ENCODE data around the gene KMT2B. TPM values are rescaled to one million over a fixed set of nuclear protein-coding genes. Genes with fewer than 3 reads are reported as not detected.

Gene KMT2B
- total RNA-seq, 1 experiment from 2014 or later = 66.6 TPM

- CTCF ChIA-PET = interaction anchor here (1.1 to 2.8 kb wide), 21 partner anchors 10 to 192 kb away, joined by 3 to 28 read pairs (median 8); partner anchors contain the start of genes APLP1, ARHGAP33, KIRREL2 and LIN37
- H3K27me3 Mint-ChIP-seq (ENCODE audit: low read depth) = no peaks in the 10 kb centered on the region
- H3K4me3 Mint-ChIP-seq = peak overlapping the region; percentile 65
- POLR2A ChIA-PET = interaction anchor here (0.8 to 1.6 kb wide), 2 partner anchors 45 to 46 kb away, joined by 3 to 10 read pairs; no protein-coding TSS in a partner anchor
- TF ChIP-seq ZNF138 (CRISPR knock-in tag; conservative IDR thresholded peaks at IDR 0.05) (no peak), ARID4B (CRISPR knock-in tag; IDR thresholded peaks at IDR 0.05; ENCODE audit: borderline replicate concordance) (no peak), ERG (CRISPR knock-in tag; IDR thresholded peaks at IDR 0.05) (no peak), AFF4 (CRISPR knock-in tag; IDR thresholded peaks at IDR 0.05; ENCODE audit: borderline replicate concordance) (no peak), USF1 (CRISPR knock-in tag; IDR thresholded peaks at IDR 0.05) (no peak), EMX1 (CRISPR knock-in tag; IDR thresholded peaks at IDR 0.05) (no peak), ATF6 (CRISPR knock-in tag; IDR thresholded peaks at IDR 0.05) (no peak), STAT6 (CRISPR knock-in tag; conservative IDR thresholded peaks at IDR 0.05; ENCODE audit: low read depth) (no peak), JAZF1 (CRISPR knock-in tag; IDR thresholded peaks at IDR 0.05) (no peak), PRRX2 (CRISPR knock-in tag; IDR thresholded peaks at IDR 0.05) (no peak), MXD4 (CRISPR knock-in tag; IDR thresholded peaks at IDR 0.05; ENCODE audit: borderline replicate concordance) (no peak), ZNF121 (CRISPR knock-in tag; IDR thresholded peaks at IDR 0.05) (no peak), NR1H2 (CRISPR knock-in tag; IDR thresholded peaks at IDR 0.05) (no peak), MLX (CRISPR knock-in tag; IDR thresholded peaks at IDR 0.05) (no peak)
- DNase-seq (ENCODE audit: low spot score) (no peak), ATAC-seq (no peak)
- no peaks in the 10 kb centered on the region for H3K36me3 Mint-ChIP-seq
- H3K27ac Mint-ChIP-seq = no peak overlapping the region
- peaks cover 29% of the 10 kb centered on the region for H3K4me1 Mint-ChIP-seq
- no peaks in the 10 kb centered on the region for H3K9me3 Mint-ChIP-seq
Measured at GRCh38 chr19:35785339-35785627, 67.5 kb downstream of the KMT2B start.
